IPS-18c (cell line): Measurements from ENCODE around the gene RMDN2.
A peak's percentile ranks its signal among the peaks of the same experiment; 100 is the strongest.
"Not testable (repeated sequence)": the region's sequence is repeated elsewhere in the genome, so short reads cannot be mapped to it uniquely, and the experiment has no call there.

Experiments
- H3K4me3 ChIP-seq: 2 replicates; pipeline ENCODE4 v1.7.0; 2013; ENCODE audit warnings: low read depth, mild to moderate bottlenecking, low read length, moderate library complexity; ENCODE audit not compliant: insufficient read depth
- H3K9me3 ChIP-seq: one replicate; pipeline ENCODE4 v1.6.1; 2013; ENCODE audit warnings: mild to moderate bottlenecking, low read length, moderate library complexity; ENCODE audit not compliant: control insufficient read depth, insufficient read depth

RMDN2 gene

DNA sequence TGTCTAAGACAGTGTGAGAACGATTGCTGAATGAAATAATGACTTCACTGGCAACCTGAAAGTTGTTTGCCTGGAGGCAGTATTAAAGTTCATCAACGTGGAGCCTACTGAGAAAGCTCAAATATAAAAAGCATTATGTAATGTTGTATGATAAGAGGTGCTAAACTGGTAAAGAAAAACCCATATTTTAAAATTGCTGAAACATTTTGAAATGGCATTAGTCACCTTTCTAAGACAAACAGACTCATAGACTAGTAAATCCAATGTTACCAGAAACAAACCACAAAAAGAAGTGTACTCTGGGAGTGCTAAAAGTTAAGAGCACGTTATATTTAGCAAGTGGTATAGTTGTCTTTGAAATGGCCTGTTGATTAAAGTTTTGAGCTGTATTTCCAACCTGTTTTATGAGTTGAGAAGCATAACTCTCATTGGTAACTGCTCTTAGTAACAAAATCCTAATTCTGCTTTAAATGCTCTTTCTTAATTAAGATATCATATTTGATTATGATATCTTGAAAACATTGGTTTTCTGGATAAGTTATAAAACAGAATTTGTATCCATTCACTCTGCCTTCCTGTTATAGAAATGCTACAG lies 88.2 kb downstream of the RMDN2 start:
- H3K4me3 ChIP-seq: no peak overlapping the region
- H3K9me3 ChIP-seq: peaks cover 3% of the 10 kb centered on the region

- H3K4me3 ChIP-seq: no peak overlapping the region
- no peaks in the 10 kb centered on the region for H3K9me3 ChIP-seq
Observed at GRCh38 chr2:38016219-38016618, 91.1 kb downstream of the RMDN2 start.

- no peaks in the 10 kb centered on the region for H3K9me3 ChIP-seq
- H3K4me3 ChIP-seq: no peak overlapping the region
Observed at GRCh38 chr2:38017836-38018235, 92.7 kb downstream of the RMDN2 start.

DNA sequence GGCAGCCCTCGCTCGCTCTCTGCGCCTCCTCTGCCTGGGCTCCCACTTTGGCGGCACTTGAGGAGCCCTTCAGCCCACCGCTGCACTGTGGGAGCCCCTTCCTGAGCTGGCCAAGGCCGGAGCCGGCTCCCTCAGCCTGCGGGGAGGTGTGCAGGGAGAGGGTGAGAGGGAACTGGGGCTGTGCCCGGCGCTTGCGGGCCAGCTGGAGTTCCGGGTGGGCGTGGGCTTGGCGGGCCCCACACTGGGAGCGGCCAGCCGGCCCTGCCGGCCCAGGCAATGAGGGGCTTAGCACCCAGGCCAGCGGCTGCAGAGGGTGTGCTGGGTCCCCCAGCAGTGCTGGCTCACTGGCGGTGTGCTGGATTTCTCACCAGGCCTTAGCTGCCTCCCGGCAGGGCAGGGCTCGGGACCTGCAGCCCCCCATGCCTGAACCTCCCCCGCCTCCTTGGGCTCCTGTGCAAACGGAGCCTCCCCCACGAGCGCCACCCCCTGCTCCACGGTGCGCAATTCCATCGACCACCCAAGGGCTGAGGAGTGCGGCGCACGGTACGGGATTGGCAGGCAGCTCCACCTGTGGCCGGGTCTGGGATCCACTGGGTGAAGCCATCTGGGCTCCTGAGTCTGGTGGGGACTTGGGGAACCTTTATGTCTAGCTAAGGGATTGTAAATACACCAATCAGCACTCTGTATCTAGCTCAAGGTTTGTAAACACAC lies 95.4 kb downstream of the RMDN2 start:
- not testable (repeated sequence) for H3K4me3 ChIP-seq

GRCh38 chr2:38021589-38021988 lies 96.5 kb downstream of the RMDN2 start:
- no peaks in the 10 kb centered on the region for H3K9me3 ChIP-seq
- H3K4me3 ChIP-seq: no peak overlapping the region

More for the DNA sequence above, 95.4 kb downstream of the RMDN2 start:
- H3K9me3 ChIP-seq: not testable (repeated sequence)

GRCh38 chr2:38026846-38027245 lies 101.8 kb downstream of the RMDN2 start:
- Histone ChIP-seq H3K9me3 (no peaks in the 10 kb centered on the region), H3K4me3 (no peak overlapping the region)

GRCh38 chr2:38028829-38029228 lies 103.7 kb downstream of the RMDN2 start:
- H3K9me3 ChIP-seq: no peaks in the 10 kb centered on the region
- H3K4me3 ChIP-seq: no peak overlapping the region

DNA sequence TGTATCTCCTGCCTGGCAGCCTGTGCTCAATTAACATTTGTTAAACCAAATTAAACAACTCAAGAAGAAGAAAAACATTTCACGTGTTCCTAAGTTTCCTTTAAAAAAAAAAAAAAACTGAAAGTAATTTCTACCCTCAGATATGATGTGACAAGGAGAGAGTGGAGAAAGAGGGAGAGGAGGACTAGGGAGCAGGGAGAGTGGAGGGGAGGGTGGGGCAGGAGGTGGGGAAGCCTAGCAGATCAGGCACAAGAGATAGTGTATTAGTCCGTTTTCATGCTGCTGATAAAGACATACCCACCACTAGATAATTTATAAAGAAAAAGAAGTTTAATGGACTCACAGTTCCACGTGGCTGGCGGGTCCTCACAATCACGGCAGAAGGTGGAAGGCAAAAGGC lies 104.4 kb downstream of the RMDN2 start:
- Histone ChIP-seq H3K4me3 (no peak overlapping the region), H3K9me3 (no peaks in the 10 kb centered on the region)

- Histone ChIP-seq H3K4me3 (no peak overlapping the region), H3K9me3 (no peaks in the 10 kb centered on the region)
Observed at GRCh38 chr2:38030635-38031355, 105.7 kb downstream of the RMDN2 start.

- Histone ChIP-seq H3K9me3 (no peaks in the 10 kb centered on the region), H3K4me3 (no peak overlapping the region)
Observed at GRCh38 chr2:38032946-38033345, 107.9 kb downstream of the RMDN2 start.

DNA sequence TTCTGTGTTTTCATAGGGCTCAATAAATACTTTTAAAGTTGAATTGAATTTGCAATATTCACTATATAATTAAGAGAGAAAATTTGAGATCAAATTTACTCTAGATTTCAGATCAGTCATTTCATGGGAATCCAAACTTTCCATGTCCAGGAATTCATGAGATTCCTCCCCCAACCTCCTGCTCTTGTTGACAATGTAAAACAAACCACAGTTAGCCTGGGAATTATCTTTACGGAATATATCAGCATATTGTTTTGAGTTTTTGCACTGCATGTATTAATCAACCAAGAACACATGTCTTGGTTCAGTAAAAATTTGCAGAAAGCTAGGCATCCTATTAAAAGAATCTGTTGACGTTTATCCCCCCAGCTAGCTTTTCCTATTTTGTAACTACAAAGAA lies 108.6 kb downstream of the RMDN2 start:
- Histone ChIP-seq H3K4me3 (no peak overlapping the region), H3K9me3 (no peaks in the 10 kb centered on the region)

DNA sequence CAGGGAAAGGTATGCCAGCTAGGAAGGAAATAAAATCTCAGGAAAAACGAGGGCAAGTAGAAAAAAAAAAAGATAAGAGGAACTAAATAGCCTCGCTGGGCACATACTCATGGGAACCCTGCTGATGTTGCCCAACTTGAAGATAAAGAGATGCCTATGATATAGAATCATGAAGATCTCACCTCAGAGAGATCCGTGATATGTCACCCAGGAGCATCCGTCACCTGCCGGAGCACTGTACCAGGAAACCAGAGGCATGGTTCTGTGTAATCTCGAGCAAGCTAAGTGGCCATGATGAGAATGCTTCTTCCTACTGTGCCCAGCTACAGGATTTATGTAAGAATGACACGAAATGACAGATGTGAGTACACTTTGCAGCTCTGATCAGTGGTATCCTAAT lies 110.9 kb downstream of the RMDN2 start:
- Histone ChIP-seq H3K4me3 (no peak overlapping the region), H3K9me3 (no peaks in the 10 kb centered on the region)

GRCh38 chr2:38037325-38037724 lies 112.2 kb downstream of the RMDN2 start:
- no peak overlapping the region for H3K4me3 ChIP-seq
- no peaks in the 10 kb centered on the region for H3K9me3 ChIP-seq

DNA sequence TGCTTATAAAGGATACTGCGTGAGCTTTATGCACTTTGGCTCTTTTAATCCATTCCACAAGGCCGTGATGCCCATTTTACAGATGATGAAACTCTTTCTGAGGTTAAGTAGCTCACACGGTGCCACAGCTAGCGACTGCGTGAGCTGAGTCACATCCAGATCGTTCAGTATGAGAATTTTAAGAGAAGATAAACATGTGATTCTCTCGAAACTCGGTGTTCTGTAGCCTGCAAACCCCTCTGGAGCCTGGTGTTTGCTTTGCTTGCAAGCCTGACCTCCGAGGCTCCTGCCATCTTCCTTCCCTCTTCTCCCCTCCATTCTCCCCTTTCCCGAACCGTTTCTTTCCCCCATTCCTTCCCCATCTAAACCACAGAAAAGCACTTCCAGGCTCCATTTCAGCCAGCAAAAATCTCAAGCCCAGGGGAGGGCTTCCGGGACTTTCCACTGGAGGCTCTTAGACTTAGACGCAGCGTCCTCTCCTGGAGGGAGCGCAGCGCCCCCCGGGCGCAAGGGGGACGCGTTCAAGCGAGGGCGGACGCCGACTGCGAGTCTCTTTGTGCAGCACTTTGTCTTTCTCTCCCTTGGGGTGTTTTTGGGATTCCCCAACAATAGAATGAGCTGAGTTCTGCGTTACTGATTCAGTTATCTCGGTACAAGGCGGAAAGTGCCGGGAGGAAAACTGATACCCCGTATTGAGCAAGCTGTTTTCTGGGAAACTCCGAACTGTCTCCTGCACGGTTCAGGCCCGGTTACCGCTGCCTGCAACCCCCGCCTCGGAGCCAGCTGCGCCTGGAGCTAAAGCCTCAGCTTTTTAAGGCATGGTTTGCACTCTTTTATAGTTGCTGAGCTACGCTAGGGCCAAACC lies 112.9 kb downstream of the RMDN2 start:
- Histone ChIP-seq H3K9me3 (no peaks in the 10 kb centered on the region), H3K4me3 (peak overlapping the region; percentile 25; the same call in 1 of the 2 replicates)

- no peaks in the 10 kb centered on the region for H3K9me3 ChIP-seq
- H3K4me3 ChIP-seq: peak overlapping the region; percentile 21; the same call in 1 of the 2 replicates
Observed at GRCh38 chr2:38038682-38039081, 113.6 kb downstream of the RMDN2 start.

GRCh38 chr2:38039121-38039910 lies 114.2 kb downstream of the RMDN2 start:
- no peaks in the 10 kb centered on the region for H3K9me3 ChIP-seq
- no peak overlapping the region for H3K4me3 ChIP-seq

DNA sequence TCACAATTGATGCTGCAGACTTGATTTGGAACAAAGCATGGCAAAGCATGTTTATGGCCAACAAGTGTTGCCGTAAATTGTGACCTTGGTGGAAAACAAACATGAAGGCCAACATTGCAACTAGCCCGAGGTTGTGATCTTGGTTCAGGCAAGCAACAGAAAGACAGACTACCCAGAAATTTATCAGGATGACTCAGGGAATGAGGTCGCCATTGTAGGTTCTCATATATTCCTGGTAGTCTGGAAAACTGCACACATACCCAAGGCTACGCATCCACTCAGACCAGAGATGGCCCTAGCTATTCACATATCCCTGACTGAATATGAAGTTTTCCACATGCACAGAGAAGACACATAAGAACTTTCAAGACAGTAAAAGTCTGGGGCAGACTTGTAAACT lies 120.7 kb downstream of the RMDN2 start:
- Histone ChIP-seq H3K4me3 (no peak overlapping the region), H3K9me3 (no peaks in the 10 kb centered on the region)
